Osteocyte (in vitro differentiated cells): ENCODE measurements around the gene COMMD4. TPM values are rescaled to one million over a fixed set of nuclear protein-coding genes. Genes with fewer than 3 reads are reported as not detected.
"Not testable (repeated sequence)": the region's sequence is repeated elsewhere in the genome, so short reads cannot be mapped to it uniquely, and the experiment has no call there.

Experiments
- DNase-seq: peaks from one replicate; pipeline ENCODE4 v3.0.0; 2021; ENCODE audit warnings: mixed read lengths; ENCODE audit not compliant: unreplicated experiment; ENCODE audit errors: extremely low spot score
- H3K27ac Mint-ChIP-seq: one replicate; pipeline ENCODE4 v1.8.0; 2021; ENCODE audit warnings: mild to moderate bottlenecking, mixed read lengths; ENCODE audit not compliant: unreplicated experiment
- H3K27me3 Mint-ChIP-seq: one replicate; pipeline ENCODE4 v1.8.0; 2021; ENCODE audit warnings: mixed read lengths; ENCODE audit not compliant: unreplicated experiment
- H3K36me3 Mint-ChIP-seq: one replicate; pipeline ENCODE4 v1.8.0; 2021; ENCODE audit warnings: mixed read lengths; ENCODE audit not compliant: unreplicated experiment
- H3K4me1 Mint-ChIP-seq: one replicate; pipeline ENCODE4 v1.8.0; 2021; ENCODE audit warnings: mixed read lengths; ENCODE audit not compliant: unreplicated experiment
- H3K4me3 Mint-ChIP-seq: one replicate; pipeline ENCODE4 v1.8.0; 2021; ENCODE audit warnings: mild to moderate bottlenecking, moderate library complexity, mixed read lengths; ENCODE audit not compliant: unreplicated experiment
- H3K9me3 Mint-ChIP-seq: one replicate; pipeline ENCODE4 v1.8.0; 2021; ENCODE audit warnings: mixed read lengths; ENCODE audit not compliant: unreplicated experiment
- CTCF ChIP-seq: fragments of 200-600 bp; sonication (generic); IDR thresholded peaks from 2 replicates; pipeline ENCODE4 v1.5.0; 2021; ENCODE audit warnings: antibody characterized with exemption, mild to moderate bottlenecking, moderate library complexity
- total RNA-seq: library from RNA; stranded (reverse); gene quantifications from 2 replicates; pipeline ENCODE4 v1.2.1, GENCODE V29; 2021

The COMMD4 gene
- total RNA-seq, 1 donor from 2014 or later = 99.0 TPM

GRCh38 chr15:75338661-75339240, 2.9 kb downstream of the COMMD4 start:
- Mint-ChIP-seq H3K4me3 (no peak overlapping the region), H3K27ac (no peak overlapping the region), H3K36me3 (peaks cover 8% of the 10 kb centered on the region), H3K4me1 (peaks cover 17% of the 10 kb centered on the region), H3K9me3 (no peaks in the 10 kb centered on the region), H3K27me3 (no peaks in the 10 kb centered on the region)
- DNase-seq = no peak
- no peak for TF ChIP-seq CTCF

GRCh38 chr15:75339531-75340240, 3.8 kb downstream of the COMMD4 start:
- Mint-ChIP-seq H3K4me1 (peaks cover 17% of the 10 kb centered on the region), H3K36me3 (peaks cover 8% of the 10 kb centered on the region), H3K27me3 (no peaks in the 10 kb centered on the region), H3K27ac (no peak overlapping the region), H3K4me3 (no peak overlapping the region), H3K9me3 (no peaks in the 10 kb centered on the region)
- no peak for DNase-seq
- TF ChIP-seq CTCF = no peak

GRCh38 chr15:75342221-75342620, 6.4 kb downstream of the COMMD4 start:
- Mint-ChIP-seq H3K9me3 (no peaks in the 10 kb centered on the region), H3K27me3 (no peaks in the 10 kb centered on the region), H3K36me3 (peaks cover 8% of the 10 kb centered on the region), H3K4me3 (no peak overlapping the region), H3K27ac (no peak overlapping the region), H3K4me1 (peaks cover 5% of the 10 kb centered on the region)
- DNase-seq = no peak
- TF ChIP-seq CTCF = no peak

- H3K27ac Mint-ChIP-seq = not testable (repeated sequence)
These were observed 8.1 kb downstream of the COMMD4 start for GRCh38 chr15:75343953-75344352.

GRCh38 chr15:75346796-75347221, 10.9 kb downstream of the COMMD4 start, which contains the start of gene NEIL1:
Gene NEIL1, plus strand, starts transcription at chr15:75347039. Its CDS starts 1,867 bp downstream, at chr15:75348906.
- Mint-ChIP-seq H3K4me1 (peaks cover 14% of the 10 kb centered on the region), H3K9me3 (no peaks in the 10 kb centered on the region), H3K27ac (peak within 1 kb of the TSS; percentile 52), H3K27me3 (no peaks in the 10 kb centered on the region), H3K4me3 (peak within 1 kb of the TSS; percentile 86), H3K36me3 (no peaks in the 10 kb centered on the region)
- TF ChIP-seq CTCF = no peak
- no peak for DNase-seq

More at GRCh38 chr15:75343953-75344352, 8.1 kb downstream of the COMMD4 start:
- not testable (repeated sequence) for H3K4me3 Mint-ChIP-seq, H3K9me3 Mint-ChIP-seq, H3K27me3 Mint-ChIP-seq, H3K36me3 Mint-ChIP-seq, DNase-seq
- peaks cover 11% of the 10 kb centered on the region for H3K4me1 Mint-ChIP-seq
